ENCODE data around the gene ATP2B1. TPM values are rescaled to one million over a fixed set of nuclear protein-coding genes. Genes with fewer than 3 reads are reported as not detected.

The ATP2B1 gene
- total RNA-seq, 1 donor, result 36.9 TPM

DNA sequence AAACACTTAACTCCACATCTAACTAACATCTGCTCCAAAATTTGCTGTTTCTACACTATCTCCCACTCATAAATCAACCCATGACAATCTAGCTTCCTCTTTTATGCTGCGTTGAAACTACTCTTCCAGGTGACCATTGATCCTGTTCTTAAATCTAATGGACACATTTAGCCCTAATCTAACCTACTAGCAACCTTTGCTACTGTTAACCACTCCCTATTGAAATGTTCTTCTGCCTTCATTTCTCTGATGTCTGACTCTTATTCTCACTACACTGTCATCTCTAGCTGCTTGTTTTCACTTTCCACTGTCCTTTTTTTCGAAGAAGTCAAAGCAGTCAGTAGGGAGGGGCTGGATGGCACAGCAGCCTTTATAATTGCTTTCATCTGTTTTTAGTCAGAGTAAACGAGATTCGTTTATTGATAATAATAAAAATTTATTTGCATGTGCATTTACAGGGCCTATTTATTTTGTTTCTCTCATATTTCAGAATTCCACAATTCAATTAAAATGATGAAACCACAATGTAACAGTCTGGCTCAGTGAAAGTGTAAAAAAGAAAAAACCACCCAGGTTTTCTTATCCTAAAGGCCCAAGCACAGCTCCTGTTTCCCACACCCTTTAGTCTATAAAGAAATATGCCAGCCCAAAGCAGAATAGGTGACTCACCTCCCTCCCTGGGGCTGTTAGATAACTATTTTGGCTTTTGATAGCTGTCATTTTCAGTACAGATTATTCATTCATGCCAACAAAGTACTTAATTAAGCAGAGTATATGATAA is 44.9 kb downstream of the ATP2B1 start:
- peak in 2 of 3 donors; percentile 44 to 67 for DNase-seq (ENCODE audit: low read depth in 2 of 3, low spot score in 2 of 3)

- DNase-seq (ENCODE audit: low read depth in 2 of 3, low spot score in 2 of 3), result no peak
Measured at GRCh38 chr12:89662623-89663022, 46.0 kb downstream of the ATP2B1 start.

DNA sequence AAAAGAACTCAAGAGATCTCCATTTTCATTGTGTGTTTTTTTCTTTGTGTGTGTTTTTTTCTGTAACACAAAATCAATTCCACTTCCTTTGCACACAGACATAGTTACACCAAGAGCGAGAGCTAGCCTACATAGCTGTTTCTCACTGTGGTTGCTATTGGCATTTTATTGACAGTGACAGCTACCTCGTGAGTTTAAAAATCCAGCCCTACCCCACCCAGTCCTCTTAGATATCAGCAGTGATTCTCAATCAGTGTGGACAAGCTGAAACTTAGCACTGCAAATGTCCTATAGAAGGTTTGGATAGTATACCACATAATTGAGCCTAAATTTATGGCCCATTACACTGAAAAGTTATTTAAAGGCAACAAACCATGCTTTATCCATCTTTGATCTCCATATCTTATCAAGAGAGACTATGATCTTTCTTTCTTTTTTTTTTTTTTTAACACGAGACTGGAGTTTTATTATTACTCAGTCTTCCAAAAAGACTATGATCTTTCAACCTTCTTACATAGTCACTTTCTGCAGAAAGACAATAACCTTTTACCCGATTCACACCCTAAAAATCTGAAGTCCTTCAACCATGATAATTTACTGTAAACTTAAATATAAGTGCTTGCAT is 46.8 kb downstream of the ATP2B1 start:
- no peak for DNase-seq (ENCODE audit: low read depth in 2 of 3, low spot score in 2 of 3)

GRCh38 chr12:89657739-89658138 is 50.9 kb downstream of the ATP2B1 start:
- DNase-seq (ENCODE audit: low read depth in 2 of 3, low spot score in 2 of 3), result no peak

- peak in 1 of 3 donors; percentile 14 for DNase-seq (ENCODE audit: low read depth in 2 of 3, low spot score in 2 of 3)
Measured at GRCh38 chr12:89657066-89657465, 51.6 kb downstream of the ATP2B1 start.

- no peak for DNase-seq (ENCODE audit: low read depth in 2 of 3, low spot score in 2 of 3)
Measured at GRCh38 chr12:89655841-89656240, 52.8 kb downstream of the ATP2B1 start.

DNA sequence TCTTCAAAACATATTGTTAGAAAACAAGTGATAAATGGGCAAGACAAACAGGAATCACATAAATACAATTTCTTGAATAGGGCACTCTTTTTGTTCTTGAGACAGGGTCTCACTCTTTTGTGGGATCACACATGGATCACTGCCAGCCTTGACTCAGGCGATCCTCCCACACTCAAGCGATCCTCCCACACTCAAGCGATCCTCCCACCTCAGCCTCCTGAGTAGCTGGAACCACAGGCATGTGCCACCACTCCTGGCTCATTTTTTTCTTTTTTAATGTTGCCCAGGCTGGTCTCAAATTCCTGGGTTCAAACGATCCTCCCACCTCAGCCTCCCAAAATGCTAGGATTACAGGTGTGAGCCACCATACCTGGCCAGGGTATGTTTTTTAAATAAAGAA is 57.4 kb downstream of the ATP2B1 start:
- no peak for DNase-seq (ENCODE audit: low read depth in 2 of 3, low spot score in 2 of 3)

DNA sequence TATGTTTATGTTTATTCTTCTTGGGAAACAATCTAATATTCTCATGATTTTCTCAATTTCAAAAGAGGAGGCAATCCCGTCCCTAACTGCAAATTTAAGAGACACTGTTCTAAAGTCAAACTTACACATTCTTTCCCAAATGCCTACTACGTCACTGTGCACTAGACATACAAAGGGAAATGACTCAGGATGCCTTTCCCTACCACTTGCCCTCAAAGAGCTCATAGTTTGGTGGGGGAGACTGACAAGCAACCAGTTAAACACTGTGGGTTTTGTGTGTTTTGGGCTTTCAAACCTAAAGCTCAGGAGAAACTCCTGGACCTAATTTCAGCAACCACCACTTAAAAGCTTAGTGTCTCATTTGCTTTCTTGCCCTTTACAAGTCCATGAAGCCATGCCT is 58.4 kb downstream of the ATP2B1 start:
- no peak for DNase-seq (ENCODE audit: low read depth in 2 of 3, low spot score in 2 of 3)

GRCh38 chr12:89649820-89650219 is 58.8 kb downstream of the ATP2B1 start:
- no peak for DNase-seq (ENCODE audit: low read depth in 2 of 3, low spot score in 2 of 3)

DNA sequence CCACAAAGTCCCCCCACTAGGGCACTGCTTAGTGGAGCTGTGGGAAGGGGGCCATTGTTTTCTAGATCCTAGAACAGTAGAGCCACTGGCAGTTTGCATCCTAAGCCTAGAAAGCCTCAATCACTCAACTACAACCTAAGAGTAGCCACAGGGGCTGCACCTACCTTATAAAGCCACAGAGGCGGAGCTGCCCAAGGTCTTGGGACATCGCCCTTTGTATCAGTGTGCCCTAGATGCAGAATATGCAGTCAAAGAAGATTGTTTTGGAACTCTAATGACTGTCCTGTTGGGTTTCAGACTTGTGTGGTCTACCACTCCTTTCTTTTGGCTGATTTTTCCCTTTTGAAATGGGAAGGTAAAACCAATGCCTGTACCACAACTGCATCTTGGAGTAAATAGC is 59.5 kb downstream of the ATP2B1 start:
- DNase-seq (ENCODE audit: low read depth in 2 of 3, low spot score in 2 of 3), result no peak

DNA sequence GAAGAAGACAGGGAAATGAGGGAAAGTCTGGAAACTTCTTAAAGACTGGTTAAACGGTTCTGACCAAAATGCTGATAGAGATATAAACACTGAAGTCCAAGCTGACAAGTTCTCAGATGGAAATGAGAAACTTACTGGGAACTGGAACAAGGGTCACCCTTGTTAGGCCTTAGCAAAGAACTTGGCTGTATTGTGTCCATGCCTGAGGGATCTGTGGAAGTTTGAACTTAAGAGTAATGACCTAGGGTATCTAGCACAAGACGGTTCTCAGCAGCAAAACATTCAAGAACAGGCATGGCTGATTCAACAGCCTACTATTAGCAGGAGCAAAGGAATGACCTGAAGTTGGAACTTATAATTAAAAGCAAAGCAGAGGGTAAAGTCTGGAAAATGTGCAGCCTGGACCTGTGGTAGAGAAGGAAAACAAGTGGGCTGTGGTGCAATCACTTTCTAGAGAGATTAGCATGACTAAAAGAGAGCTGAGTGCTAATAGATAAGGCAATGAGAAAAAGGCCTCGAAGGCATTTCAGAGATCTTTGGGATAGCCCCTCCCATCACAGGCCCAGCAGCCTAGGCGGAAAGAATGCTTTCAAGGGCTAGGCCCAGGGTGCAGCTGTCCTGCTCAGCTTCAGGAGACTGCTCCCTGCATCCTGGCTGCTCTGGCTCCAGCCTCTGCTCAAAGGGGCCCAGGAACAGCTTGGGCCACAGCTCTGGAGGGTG is 60.3 kb downstream of the ATP2B1 start:
- DNase-seq (ENCODE audit: low read depth in 2 of 3, low spot score in 2 of 3), result no peak

- no peak for DNase-seq (ENCODE audit: low read depth in 2 of 3, low spot score in 2 of 3)
Measured at GRCh38 chr12:89645434-89645833, 63.2 kb downstream of the ATP2B1 start.

DNA sequence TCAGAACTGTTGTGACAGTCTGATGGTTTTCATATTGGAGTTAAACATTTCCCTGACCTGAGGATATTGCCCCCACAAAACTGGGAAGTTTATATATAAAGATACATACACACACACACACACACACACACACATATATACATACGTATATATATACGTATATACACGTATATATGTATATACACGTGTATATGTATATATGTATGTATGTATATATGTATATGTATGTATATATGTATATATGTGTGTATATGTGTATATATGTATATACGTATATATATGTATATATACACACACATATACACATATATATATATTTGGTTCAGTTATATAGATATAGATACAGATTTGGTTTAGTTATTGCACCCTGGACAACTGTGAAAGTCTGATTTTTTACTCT is 65.7 kb downstream of the ATP2B1 start:
- DNase-seq (ENCODE audit: low read depth in 2 of 3, low spot score in 2 of 3), result no peak

DNA sequence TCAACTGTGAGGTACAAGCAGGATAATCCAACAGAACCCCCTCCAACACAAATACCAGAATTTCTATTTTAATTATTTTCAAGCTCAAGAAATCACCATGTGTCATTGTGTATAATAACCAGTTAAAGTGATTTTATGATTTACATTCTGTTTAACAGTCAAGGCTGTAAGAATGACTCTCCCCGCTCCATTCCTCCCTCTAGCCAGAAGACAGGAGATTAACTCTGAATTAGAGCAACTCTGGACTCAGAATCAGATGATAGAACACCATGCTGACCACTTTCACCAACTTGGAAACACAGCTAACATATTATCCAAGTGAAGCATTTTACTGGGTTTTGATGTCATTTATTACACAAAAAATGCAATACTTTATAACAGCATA is 71.9 kb downstream of the ATP2B1 start:
- DNase-seq (ENCODE audit: low read depth in 2 of 3, low spot score in 2 of 3), result no peak

GRCh38 chr12:89636052-89636775 is 72.4 kb downstream of the ATP2B1 start:
- no peak for DNase-seq (ENCODE audit: low read depth in 2 of 3, low spot score in 2 of 3)

GRCh38 chr12:89634508-89634907 is 74.1 kb downstream of the ATP2B1 start:
- no peak for DNase-seq (ENCODE audit: low read depth in 2 of 3, low spot score in 2 of 3)

GRCh38 chr12:89632778-89633177 is 75.9 kb downstream of the ATP2B1 start:
- no peak for DNase-seq (ENCODE audit: low read depth in 2 of 3, low spot score in 2 of 3)

DNA sequence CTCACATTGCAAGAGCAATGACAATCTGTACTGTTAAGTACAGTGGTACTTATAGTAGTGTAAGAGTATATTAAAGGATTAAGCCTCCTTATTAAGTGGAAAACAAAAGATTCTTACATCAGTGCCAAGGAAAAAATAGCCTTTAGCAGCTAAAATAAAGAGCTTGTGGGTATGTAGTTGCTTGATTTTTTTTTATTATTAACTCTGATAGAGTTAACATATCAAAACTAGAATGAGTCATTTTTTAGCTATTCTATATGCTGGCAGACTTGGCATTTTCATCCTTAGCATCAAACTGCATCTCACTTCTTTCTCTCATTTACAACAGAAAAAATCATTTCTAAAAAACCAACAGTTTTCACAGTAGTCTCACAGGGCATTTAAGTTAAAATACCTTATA is 86.5 kb downstream of the ATP2B1 start:
- DNase-seq (ENCODE audit: low read depth in 2 of 3, low spot score in 2 of 3), result no peak

DNA sequence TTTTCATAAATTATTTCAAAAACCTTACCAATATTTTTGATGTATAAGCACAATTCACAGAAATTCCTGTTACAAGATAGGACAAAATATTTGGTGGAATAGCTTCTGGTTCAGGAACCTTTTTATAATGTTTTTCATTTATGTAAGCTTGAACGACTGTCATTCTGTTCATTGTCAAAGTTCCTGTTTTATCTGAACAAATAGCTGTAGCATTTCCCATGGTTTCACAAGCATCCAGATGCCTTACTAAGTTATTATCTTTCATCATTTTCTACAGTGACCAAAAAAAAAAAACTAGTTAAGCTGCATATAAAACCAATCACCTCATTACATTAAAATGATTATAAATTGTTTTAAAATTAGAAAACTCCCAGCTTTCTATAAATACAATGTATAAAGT is 87.1 kb downstream of the ATP2B1 start:
- peak in 1 of 3 donors; percentile 15 for DNase-seq (ENCODE audit: low read depth in 2 of 3, low spot score in 2 of 3)

GRCh38 chr12:89619764-89620163 is 88.9 kb downstream of the ATP2B1 start:
- no peak for DNase-seq (ENCODE audit: low read depth in 2 of 3, low spot score in 2 of 3)

All from hematopoietic multipotent progenitor cell (in vitro differentiated cells).